Common myeloid progenitor, CD34-positive (primary cell): ENCODE data around the gene RAD51.
"Not testable (repeated sequence)": the region's sequence is repeated elsewhere in the genome, so short reads cannot be mapped to it uniquely, and the experiment has no call there.

Experiments
- CTCF ChIA-PET: fragments of 350-600 bp; sonication (Branson Sonifier 250); formaldehyde crosslinking; loops from one replicate; lab custom pipeline; 2021; ENCODE audit warnings: antibody characterized with exemption; lab: Charles Lee
- POLR2A ChIA-PET: fragments of 350-600 bp; sonication (Branson Sonifier 250); formaldehyde crosslinking; loops from one replicate; lab custom pipeline; 2021; ENCODE audit warnings: antibody characterized with exemption; lab: Charles Lee
- DNase-seq, 3 donors: peaks; one replicate each; pipeline versions ENCODE4 v3.0.0 to v3.0.0-alpha.2; 2013
- H3K27ac ChIP-seq, 2 experiments: 1 replicate in 1 of 2; 2 replicates in 1 of 2; pipeline ENCODE4 v1.7.0; 2013; ENCODE audit warnings: inconsistent platforms in 2 of 2, low read length in 2 of 2, mild to moderate bottlenecking in 2 of 2, low read depth in 1 of 2, moderate library complexity in 1 of 2; ENCODE audit not compliant: severe bottlenecking in 2 of 2, insufficient read depth in 1 of 2, poor library complexity in 1 of 2
- H3K27me3 ChIP-seq, 5 experiments: replicated peaks in 2 of 5; 1 replicate in 3 of 5; 2 replicates in 2 of 5; pipeline versions ENCODE4 v1.6.1 to v1.7.0; 2013; ENCODE audit warnings: low read length in 4 of 5, mild to moderate bottlenecking in 2 of 5, moderate library complexity in 2 of 5, inconsistent platforms in 1 of 5; ENCODE audit not compliant: insufficient read depth in 5 of 5, control insufficient read depth in 4 of 5
- H3K36me3 ChIP-seq, 4 experiments: 1 replicate in 2 of 4; 2 replicates in 2 of 4; pipeline versions ENCODE4 v1.6.1 to v1.7.0; 2013; ENCODE audit warnings: low read length in 3 of 4, control low read depth in 1 of 4, mild to moderate bottlenecking in 1 of 4; ENCODE audit not compliant: control insufficient read depth in 4 of 4, insufficient read depth in 4 of 4
- H3K4me1 ChIP-seq, 4 experiments: 1 replicate in 3 of 4; 2 replicates in 1 of 4; pipeline versions ENCODE4 v1.6.1 to v1.7.1; 2013; ENCODE audit warnings: low read length in 3 of 4, mild to moderate bottlenecking in 3 of 4, control low read depth in 1 of 4, inconsistent platforms in 1 of 4, moderate library complexity in 1 of 4; ENCODE audit not compliant: control insufficient read depth in 4 of 4, insufficient read depth in 4 of 4; ENCODE audit errors: control extremely low read depth in 1 of 4
- H3K4me3 ChIP-seq, 7 experiments: 1 replicate in 4 of 7; 2 replicates in 3 of 7; pipeline versions ENCODE4 v1.5.1 to v1.7.0; 2013; ENCODE audit warnings: mild to moderate bottlenecking in 7 of 7, low read length in 6 of 7, moderate library complexity in 6 of 7, inconsistent platforms in 2 of 7, low read depth in 2 of 7, control low read depth in 1 of 7; ENCODE audit not compliant: insufficient read depth in 4 of 7, control insufficient read depth in 1 of 7; ENCODE audit errors: extremely low read depth in 1 of 7
- H3K9me3 ChIP-seq, 5 experiments: 1 replicate in 4 of 5; 2 replicates in 1 of 5; pipeline versions ENCODE4 v1.6.1 to v1.7.1; 2013; ENCODE audit warnings: low read length in 4 of 5, mild to moderate bottlenecking in 2 of 5, inconsistent platforms in 1 of 5, low read depth in 1 of 5, moderate library complexity in 1 of 5; ENCODE audit not compliant: control insufficient read depth in 4 of 5, insufficient read depth in 2 of 5; ENCODE audit errors: control extremely low read depth in 1 of 5
- WGBS: methylation state at CpG from one replicate; pipeline ENCODE4 v1.1.5; 2013; ENCODE audit not compliant: insufficient coverage; 5-methylcytosine and 5-hydroxymethylcytosine counted together

RAD51 gene

DNA sequence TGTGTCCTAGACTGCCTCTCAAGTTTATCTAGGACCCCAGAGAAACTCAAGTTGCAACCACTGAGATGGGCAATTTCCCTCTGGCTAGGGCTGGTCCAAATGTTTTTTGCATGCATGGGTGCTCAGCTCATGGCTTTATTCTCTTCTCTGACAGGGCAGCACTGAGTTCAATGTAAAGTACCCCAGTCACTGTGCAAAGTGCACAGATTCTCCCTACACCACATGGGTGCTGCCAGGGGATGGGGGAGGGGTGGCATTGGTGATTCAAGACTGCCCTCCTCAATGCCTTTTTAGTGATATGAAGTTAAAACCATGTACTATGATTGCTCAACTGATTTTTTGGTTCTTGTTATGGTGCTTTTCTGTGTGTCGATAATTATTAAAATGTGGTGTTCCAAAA is 14.8 kb upstream of the RAD51 start:
- no peaks in the 10 kb centered on the region for H3K9me3 ChIP-seq
- no peaks in the 10 kb centered on the region for H3K36me3 ChIP-seq

DNA sequence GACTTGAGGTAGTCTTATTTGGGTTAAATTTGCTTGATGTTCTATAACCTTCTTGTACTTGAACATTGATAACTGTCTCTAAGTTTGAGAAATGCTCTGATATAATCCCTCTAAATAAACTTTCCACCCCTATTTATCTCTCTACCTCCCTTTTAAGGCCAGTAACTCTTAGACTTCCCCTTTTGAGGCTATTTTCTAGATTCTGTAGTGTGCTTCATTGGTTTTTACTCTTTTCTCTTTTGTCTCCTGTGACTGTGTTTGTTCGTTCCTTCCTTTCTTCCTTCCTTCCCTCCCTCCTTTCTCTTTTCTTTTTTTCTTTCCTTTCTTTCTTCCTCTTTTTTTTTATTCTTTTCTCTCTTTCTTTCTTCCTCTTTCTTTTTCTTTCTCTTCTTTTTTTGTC is 14.0 kb upstream of the RAD51 start:
- H3K9me3 ChIP-seq, H3K27ac ChIP-seq, H3K4me3 ChIP-seq, H3K4me1 ChIP-seq, H3K36me3 ChIP-seq, CTCF ChIA-PET, POLR2A ChIA-PET, H3K27me3 ChIP-seq: not testable (repeated sequence)
- peak in 2 of 3 donors; percentile 19 to 21 for DNase-seq
- WGBS: no CpG with 5 or more reads among the region's 1 CpG

More for the DNA sequence above, 14.8 kb upstream of the RAD51 start:
- no peaks in the 10 kb centered on the region for H3K27me3 ChIP-seq
- ChIA-PET CTCF (interaction anchor here (0.9 to 1.8 kb wide), 3 partner anchors 11 to 102 kb away, joined by 3 to 5 read pairs (median 4); no protein-coding TSS in a partner anchor), POLR2A (no interaction called here)
- no peak for DNase-seq
- 83% methylated on average over 1 of the region's 1 CpG for WGBS
- no peak overlapping the region for H3K4me3 ChIP-seq
- no peak overlapping the region for H3K27ac ChIP-seq
- no peaks in the 10 kb centered on the region for H3K4me1 ChIP-seq

DNA sequence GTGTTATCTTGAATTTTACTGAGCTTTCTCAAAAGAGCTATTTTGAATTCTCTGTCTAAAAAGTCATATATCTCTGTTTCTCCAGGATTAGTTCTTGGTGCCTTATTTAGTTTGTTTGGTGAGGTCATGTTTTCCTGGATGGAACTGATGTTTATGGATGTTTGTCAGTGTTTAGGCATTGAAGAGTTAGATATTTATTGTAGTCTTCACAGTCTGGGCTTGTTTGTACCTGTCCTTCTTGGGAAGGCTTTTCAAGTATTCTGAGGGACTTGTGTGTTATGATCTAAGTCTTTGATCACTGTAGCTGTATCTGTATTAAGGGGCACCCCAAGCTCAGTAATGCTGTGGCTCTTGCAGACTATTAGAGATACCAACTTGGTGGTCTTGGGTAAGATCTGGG is 10.6 kb upstream of the RAD51 start:
- Histone ChIP-seq H3K36me3 (no peaks in the 10 kb centered on the region), H3K4me1 (no peaks in the 10 kb centered on the region), H3K4me3 (no peak overlapping the region), H3K9me3 (no peaks in the 10 kb centered on the region), H3K27ac (no peak overlapping the region), H3K27me3 (no peaks in the 10 kb centered on the region)
- POLR2A ChIA-PET: interaction anchor here (1.0 kb wide), 1 partner anchor 10 kb away, joined by 3 read pairs; no protein-coding TSS in a partner anchor
- CTCF ChIA-PET: interaction anchor here (1.0 kb wide), 1 partner anchor 9 kb away, joined by 4 read pairs; no protein-coding TSS in a partner anchor
- no peak for DNase-seq

DNA sequence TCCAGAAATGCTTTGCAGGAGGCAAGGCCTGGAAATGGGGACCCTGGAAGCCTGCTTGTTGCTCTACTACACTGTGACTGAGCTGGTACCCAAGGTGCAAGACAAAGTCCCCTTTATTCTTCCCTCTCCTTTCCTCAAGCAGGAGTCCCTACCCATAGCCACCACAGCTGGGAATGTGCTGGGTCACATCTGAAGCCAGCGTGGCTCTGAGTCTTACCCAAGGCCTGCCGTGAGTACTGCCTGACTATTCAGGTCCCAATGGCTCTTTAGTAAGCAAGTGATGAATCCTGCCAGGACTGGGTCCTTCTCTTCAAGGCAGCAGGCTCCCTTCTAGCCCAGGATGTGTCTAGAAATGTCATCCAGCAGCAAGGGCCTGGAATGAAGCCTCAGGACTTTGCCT is 9.6 kb upstream of the RAD51 start:
- Histone ChIP-seq H3K36me3 (no peaks in the 10 kb centered on the region), H3K27me3 (no peaks in the 10 kb centered on the region), H3K4me1 (no peaks in the 10 kb centered on the region), H3K4me3 (no peak overlapping the region), H3K27ac (no peak overlapping the region), H3K9me3 (no peaks in the 10 kb centered on the region)
- 100% methylated on average over 2 of the region's 2 CpGs for WGBS
- ChIA-PET CTCF (interaction anchor here (0.6 kb wide), 1 partner anchor 9 kb away, joined by 3 read pairs; no protein-coding TSS in a partner anchor), POLR2A (no interaction called here)
- DNase-seq: no peak

DNA sequence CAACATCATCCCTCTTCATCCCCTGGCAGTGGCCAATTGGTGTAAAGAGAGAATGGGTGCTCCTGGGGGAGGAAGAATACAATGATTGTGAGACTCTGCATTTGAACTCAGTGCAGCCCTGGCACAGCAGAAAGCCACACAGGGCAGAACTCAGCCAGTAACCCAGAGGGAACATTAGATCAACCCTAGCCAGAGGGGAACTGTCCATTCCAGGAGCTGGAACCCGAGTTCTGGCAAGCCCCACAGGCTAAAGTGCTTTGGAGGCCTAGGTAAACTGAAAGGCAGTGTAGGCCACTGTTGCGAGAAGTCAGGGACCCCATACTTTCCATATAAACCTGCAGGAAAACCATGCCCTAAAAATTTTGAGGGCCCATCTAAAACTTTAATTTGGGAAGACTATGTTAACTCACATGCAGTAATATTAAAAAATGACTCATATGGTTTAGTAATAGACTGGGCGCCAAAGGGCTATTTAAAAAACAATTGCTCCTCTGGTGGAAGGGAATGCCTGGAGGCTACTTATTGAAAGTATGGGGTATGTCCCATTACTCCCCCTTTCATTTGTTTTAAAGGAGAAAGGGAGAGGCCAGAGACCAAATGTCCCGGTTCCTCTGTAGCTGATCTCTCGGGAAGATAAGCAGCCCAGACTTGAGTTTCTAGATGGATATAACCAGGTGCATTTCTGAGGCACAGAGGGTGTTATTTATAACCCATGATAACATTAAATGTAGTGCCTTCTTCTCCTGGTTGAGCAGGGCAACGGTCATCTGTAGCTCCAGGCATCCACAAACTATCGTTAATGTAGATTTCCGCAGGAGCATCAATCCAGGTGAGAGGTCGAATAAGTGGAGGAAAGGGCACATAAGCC is 5.8 kb upstream of the RAD51 start:
- no peak overlapping the region for H3K4me3 ChIP-seq
- POLR2A ChIA-PET: no interaction called here
- peaks cover 2 to 9% (median 8%) of the 10 kb centered on the region in 4 experiments for H3K4me1 ChIP-seq
- no peak overlapping the region for H3K27ac ChIP-seq
- DNase-seq: no peak
- CTCF ChIA-PET: no interaction called here
- no peaks in the 10 kb centered on the region for H3K27me3 ChIP-seq
- H3K36me3 ChIP-seq: peaks cover 0 to 4% (median 2%) of the 10 kb centered on the region in 4 experiments
- no peaks in the 10 kb centered on the region for H3K9me3 ChIP-seq
- 98% methylated on average over 5 of the region's 9 CpGs for WGBS

DNA sequence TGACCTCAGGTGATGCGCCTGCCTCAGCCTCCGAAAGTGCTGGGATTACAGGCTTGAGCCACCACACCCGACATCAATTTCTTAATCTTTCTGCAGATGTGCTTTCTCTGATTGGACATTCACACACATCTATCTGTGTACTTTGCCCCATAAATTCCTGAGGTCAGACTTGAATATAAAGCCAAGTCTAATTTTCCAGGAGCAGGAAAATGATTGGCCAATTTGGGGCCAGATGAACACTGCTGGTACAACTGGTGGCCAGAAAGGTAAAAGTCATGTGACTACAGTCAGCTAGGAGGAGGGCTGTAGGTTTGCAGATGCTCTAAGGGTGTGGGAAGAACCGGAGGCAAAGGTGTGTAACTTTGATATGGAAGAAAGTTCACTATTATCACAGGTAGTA is 3.2 kb upstream of the RAD51 start:
- peaks cover 0 to 4% (median 2%) of the 10 kb centered on the region in 4 experiments for H3K36me3 ChIP-seq
- H3K4me3 ChIP-seq: no peak overlapping the region
- no peaks in the 10 kb centered on the region for H3K27me3 ChIP-seq
- CTCF ChIA-PET: interaction anchor here (1.1 kb wide), 1 partner anchor 12 kb away, joined by 3 read pairs; no protein-coding TSS in a partner anchor
- 96% methylated on average over 3 of the region's 4 CpGs for WGBS
- no peak for DNase-seq
- H3K4me1 ChIP-seq: peaks cover 3 to 23% (median 17%) of the 10 kb centered on the region in 4 experiments
- no peak overlapping the region for H3K27ac ChIP-seq
- POLR2A ChIA-PET: no interaction called here
- no peaks in the 10 kb centered on the region for H3K9me3 ChIP-seq
